ENCODE results near the gene ZFP64.

The ZFP64 gene

DNA sequence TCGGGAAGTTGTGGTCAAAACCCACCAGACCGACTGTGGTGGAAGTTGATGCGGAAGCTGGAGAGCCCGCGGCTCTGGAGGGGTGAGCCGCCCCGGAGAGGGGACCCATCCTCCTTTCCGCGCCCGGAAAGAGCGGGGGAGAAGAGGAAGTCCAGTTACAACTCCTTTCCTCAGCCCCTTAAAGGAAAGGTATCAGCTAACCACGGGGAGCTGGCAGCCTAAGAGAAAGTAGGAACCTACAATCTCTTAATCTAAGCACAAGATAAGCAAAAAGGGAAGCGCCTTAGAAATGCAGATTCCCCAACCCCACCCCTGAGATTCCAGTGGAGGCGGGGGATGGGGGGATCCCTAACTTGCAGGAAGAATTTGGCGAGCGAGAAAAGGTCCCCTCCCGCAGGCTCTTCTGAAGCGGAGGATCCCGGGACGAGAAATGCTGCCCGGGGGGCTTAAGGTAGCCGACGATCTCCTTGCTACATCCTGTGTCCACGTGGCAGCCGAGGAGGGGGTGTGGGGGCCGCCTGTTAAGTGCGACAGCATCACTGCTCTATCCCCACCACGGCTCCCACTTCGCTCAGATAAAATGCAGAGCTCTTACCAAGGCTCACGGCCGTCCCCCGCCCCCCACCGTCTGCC is 87.5 kb downstream of the ZFP64 start:
- TF ChIP-seq, protein P1, sequence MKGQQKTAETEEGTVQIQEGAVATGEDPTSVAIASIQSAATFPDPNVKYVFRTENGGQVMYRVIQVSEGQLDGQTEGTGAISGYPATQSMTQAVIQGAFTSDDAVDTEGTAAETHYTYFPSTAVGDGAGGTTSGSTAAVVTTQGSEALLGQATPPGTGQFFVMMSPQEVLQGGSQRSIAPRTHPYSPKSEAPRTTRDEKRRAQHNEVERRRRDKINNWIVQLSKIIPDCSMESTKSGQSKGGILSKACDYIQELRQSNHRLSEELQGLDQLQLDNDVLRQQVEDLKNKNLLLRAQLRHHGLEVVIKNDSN (IDR thresholded peaks at IDR 0.05) = no peak
- TF ChIP-seq TEAD4 (IDR thresholded peaks at IDR 0.05) = no peak
- TF ChIP-seq REST (IDR thresholded peaks at IDR 0.05; ENCODE audit: low read depth) = no peak
- TF ChIP-seq NFIC (IDR thresholded peaks at IDR 0.05) = no peak
- TF ChIP-seq CREB1 (IDR thresholded peaks at IDR 0.05; ENCODE audit: low read depth) = no peak
- no peak for TF ChIP-seq EP300 (IDR thresholded peaks at IDR 0.05; ENCODE audit: borderline replicate concordance)
- no peak for TF ChIP-seq ZBTB7A (IDR thresholded peaks at IDR 0.05; ENCODE audit: low read depth)

DNA sequence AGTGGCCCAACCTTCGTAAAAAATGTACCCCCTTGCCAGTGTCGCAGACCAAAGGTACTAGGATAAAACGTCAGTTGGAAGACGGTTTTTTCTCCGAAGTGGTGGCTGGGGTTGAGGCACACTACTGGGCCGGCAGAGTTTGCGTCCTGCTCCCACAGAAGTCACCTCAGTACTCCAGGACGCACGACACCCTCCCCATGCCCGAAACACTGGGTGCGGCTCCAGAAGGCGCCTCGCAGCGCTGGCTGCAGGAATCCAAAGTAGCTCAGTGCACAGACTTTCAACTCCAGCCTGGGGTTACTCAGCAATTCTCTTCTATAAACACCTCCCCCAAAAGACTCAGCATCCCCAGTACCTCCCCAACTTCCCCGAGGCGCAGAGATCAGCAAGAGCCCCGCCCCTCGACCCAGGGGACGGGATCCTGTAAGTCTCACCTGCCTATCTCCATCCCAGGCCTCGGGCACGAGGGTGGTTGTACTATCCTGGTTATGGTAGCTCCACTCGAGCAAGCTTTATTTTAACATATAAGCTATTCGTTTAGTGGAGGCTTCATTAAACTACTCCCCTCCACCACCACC is 88.2 kb downstream of the ZFP64 start:
- no peak for TF ChIP-seq REST (IDR thresholded peaks at IDR 0.05; ENCODE audit: low read depth)
- TF ChIP-seq YY1 (IDR thresholded peaks at IDR 0.05; ENCODE audit: low read depth) = no peak
- no peak for TF ChIP-seq EP300 (IDR thresholded peaks at IDR 0.05; ENCODE audit: borderline replicate concordance)
- TF ChIP-seq EGR1 (IDR thresholded peaks at IDR 0.05) = no peak
- no peak for TF ChIP-seq TCF12 (IDR thresholded peaks at IDR 0.05; ENCODE audit: low read depth)
- TF ChIP-seq, protein P1 (IDR thresholded peaks at IDR 0.05) = no peak
- TF ChIP-seq NFIC (IDR thresholded peaks at IDR 0.05) = no peak
- no peak for TF ChIP-seq TEAD4 (IDR thresholded peaks at IDR 0.05)
- TF ChIP-seq TAF1 (IDR thresholded peaks at IDR 0.05; ENCODE audit: low read depth) = no peak
- TF ChIP-seq RAD21 (IDR thresholded peaks at IDR 0.05; ENCODE audit: low read depth) = no peak
- no peak for TF ChIP-seq CREB1 (IDR thresholded peaks at IDR 0.05; ENCODE audit: low read depth)
- TF ChIP-seq ZBTB7A (IDR thresholded peaks at IDR 0.05; ENCODE audit: low read depth) = no peak

DNA sequence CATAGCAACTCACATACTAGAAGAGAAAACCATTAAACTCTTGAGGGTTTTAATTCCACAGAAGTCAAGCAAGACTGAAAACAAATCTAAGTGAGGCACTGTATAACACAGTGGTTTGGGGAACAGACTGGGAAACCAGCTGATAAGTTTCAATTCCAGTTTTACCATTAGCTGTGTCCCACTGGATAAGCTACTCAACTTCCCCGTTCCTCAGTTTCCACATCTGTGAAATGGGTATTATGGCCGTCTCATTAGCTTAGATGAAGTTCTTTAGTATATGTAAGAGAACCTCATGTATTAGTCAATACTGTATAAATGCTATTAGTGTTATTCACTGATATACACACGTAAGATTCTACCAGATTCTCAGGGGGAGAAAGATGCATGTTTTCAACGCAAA is 89.0 kb downstream of the ZFP64 start:
- no peak for TF ChIP-seq CREB1 (IDR thresholded peaks at IDR 0.05; ENCODE audit: low read depth)
- TF ChIP-seq, protein P1 (IDR thresholded peaks at IDR 0.05) = no peak
- no peak for TF ChIP-seq FOXM1 (IDR thresholded peaks at IDR 0.05; ENCODE audit: borderline replicate concordance, low read depth)
- no peak for TF ChIP-seq CEBPB (IDR thresholded peaks at IDR 0.05)
- TF ChIP-seq REST (IDR thresholded peaks at IDR 0.05; ENCODE audit: low read depth) = no peak
- no peak for TF ChIP-seq RAD21 (IDR thresholded peaks at IDR 0.05; ENCODE audit: low read depth)
- TF ChIP-seq ZBTB7A (IDR thresholded peaks at IDR 0.05; ENCODE audit: low read depth) = no peak
- TF ChIP-seq EGR1 (IDR thresholded peaks at IDR 0.05) = no peak
- no peak for TF ChIP-seq TAF1 (IDR thresholded peaks at IDR 0.05; ENCODE audit: low read depth)
- TF ChIP-seq TEAD4 (IDR thresholded peaks at IDR 0.05) = no peak
- no peak for TF ChIP-seq YY1 (IDR thresholded peaks at IDR 0.05; ENCODE audit: low read depth)
- TF ChIP-seq EP300 (IDR thresholded peaks at IDR 0.05; ENCODE audit: borderline replicate concordance) = no peak
- no peak for TF ChIP-seq NFIC (IDR thresholded peaks at IDR 0.05)
- TF ChIP-seq, protein P2, sequence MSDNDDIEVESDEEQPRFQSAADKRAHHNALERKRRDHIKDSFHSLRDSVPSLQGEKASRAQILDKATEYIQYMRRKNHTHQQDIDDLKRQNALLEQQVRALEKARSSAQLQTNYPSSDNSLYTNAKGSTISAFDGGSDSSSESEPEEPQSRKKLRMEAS (IDR thresholded peaks at IDR 0.05) = no peak
- TF ChIP-seq TCF12 (IDR thresholded peaks at IDR 0.05; ENCODE audit: low read depth) = no peak

GRCh38 chr20:52102126-52102525 is 89.5 kb downstream of the ZFP64 start:
- TF ChIP-seq, protein P1 (IDR thresholded peaks at IDR 0.05) = no peak
- TF ChIP-seq FOXM1 (IDR thresholded peaks at IDR 0.05; ENCODE audit: borderline replicate concordance, low read depth) (no peak), REST (IDR thresholded peaks at IDR 0.05; ENCODE audit: low read depth) (no peak), YY1 (IDR thresholded peaks at IDR 0.05; ENCODE audit: low read depth) (no peak), RAD21 (IDR thresholded peaks at IDR 0.05; ENCODE audit: low read depth) (no peak), EGR1 (IDR thresholded peaks at IDR 0.05) (no peak), EP300 (IDR thresholded peaks at IDR 0.05; ENCODE audit: borderline replicate concordance) (no peak), TCF12 (IDR thresholded peaks at IDR 0.05; ENCODE audit: low read depth) (no peak), CREB1 (IDR thresholded peaks at IDR 0.05; ENCODE audit: low read depth) (no peak), ZBTB7A (IDR thresholded peaks at IDR 0.05; ENCODE audit: low read depth) (no peak)

Data from Ishikawa (cell line).